Activated CD4-positive, alpha-beta T cell treated with anti-CD3 and anti-CD28 coated beads for 1 hour (primary cell): ENCODE results near the gene RALGDS.
"Not testable (repeated sequence)": the region's sequence is repeated elsewhere in the genome, so short reads cannot be mapped to it uniquely, and the experiment has no call there.

ENCODE experiments used
- DNase-seq: peaks from one replicate; pipeline ENCODE4 v3.0.0-alpha.2; 2020

Gene RALGDS

GRCh38 chr9:133103987-133104505 lies 17.0 kb downstream of the RALGDS start:
- DNase-seq: no peak

GRCh38 chr9:133103183-133103986 lies 17.7 kb downstream of the RALGDS start:
- DNase-seq: peak; percentile 40

DNA sequence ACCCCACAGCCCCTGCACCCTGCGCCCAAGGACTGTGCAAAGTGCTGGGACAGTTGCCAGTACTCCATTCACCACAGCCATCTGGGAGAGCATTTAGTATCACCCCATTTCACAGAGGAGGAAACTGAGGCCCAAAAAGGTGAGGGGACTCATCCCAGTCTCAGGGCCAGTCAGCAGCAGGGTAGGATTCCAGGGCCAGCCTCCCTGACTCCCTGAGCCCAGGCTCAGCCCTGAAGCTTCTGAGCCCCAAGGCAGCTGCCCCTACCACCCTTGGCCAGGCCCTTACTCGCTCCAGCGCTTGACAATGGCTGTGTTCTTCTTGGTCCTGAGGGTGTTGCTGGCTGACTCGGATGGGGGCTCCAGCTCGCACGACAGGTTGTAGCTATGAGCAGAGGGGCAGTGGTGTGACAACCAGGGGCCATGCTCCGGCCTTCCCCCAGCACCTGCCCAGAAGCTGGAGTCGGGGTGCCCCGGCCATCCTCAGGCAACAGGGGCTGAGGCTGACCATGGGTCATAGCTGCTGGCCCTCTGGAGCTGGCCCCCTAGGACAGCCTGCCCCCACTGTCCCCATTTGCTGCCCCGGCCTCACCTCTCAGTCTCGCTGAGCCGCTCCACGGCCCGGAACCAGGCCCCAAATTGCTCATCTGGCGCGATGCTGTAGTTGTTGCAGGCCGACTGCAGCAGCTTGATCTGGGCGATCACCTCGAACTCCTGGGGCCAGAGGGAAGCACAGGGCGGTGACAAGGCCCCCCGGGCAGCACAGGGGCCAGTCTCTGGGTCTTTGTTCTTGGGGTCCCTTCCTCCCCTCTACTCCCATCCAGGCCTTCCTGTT lies 18.6 kb downstream of the RALGDS start:
- no peak for DNase-seq

GRCh38 chr9:133101356-133102189 lies 19.5 kb downstream of the RALGDS start:
- no peak for DNase-seq

DNA sequence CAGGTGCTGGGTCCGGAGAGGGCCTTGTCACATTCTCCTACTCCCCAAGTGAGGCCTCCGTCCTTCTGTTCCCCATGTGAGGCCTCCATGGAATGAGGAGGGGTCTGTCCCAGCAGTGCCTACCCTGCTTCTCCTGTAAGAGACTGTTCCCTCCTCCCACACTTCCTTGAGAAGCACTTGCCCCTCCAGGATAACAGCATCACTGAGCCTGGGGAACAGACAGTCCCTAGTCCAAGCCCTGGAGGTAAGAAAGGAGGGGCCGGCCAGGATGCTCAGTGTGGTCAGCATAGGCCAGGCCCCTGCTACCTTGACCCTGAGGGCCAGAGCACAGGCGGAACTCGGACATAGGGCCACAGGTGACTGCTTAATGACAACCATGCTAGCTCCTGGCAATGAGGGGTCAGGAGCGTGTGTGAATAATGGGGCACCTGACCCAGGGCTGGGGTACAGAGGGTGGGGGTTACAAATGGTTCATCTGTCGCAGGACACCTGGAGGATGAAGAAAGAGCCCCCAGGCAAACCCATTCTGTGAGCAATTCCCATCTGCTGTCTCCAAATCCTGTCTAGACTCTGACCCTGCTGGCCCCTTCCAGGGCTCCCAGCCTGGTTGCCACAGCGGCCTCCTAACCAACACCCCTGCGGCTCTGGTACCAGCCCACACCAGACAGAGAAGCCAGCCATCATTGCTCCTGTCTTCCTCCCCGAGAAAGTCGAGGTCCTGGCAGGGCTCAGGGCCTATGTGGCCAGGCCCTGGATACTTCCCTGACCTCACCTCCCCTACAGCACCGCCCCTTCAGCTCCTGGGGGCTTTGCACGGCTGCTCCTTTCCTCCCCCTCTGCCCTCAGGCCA lies 20.3 kb downstream of the RALGDS start:
- DNase-seq: no peak

DNA sequence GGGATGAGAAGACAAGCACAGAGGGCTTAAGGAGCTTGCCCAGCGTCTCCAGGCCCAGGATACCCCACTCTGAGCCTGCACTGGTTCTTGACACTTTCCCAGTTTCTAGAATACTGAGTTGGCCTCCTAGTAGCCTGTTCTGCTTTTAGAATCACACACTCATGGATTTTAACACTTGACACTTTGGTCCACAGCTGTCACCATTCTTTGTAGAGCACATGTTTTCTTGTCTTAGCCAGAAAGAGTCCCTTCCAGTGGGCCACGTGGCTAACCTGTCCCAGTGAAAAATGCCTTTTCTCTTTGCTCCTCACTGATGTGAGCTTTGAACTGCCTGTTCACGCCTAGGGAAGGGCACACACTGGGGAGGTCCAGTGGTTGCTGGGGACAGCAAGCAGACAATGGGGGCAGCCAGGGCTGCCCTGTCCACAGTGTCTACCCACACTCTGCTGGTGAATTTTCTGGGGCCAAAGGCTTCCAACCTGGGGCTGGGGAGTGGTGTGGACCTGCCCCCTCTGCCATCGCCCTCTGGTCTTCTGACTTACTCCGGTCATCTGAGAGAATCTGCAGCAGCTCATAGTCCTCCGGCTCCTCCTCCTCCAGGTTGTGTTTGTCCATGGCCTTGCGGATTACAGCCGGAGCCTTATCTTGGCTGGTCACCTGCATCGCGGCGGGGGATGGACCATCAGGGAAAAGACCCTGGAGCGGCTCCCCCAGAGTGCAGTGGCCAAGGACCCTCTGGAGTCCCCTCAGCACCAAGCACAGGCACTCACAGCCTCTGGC lies 21.1 kb downstream of the RALGDS start:
- DNase-seq: no peak

- DNase-seq: no peak
Observed at GRCh38 chr9:133098871-133099270, 22.2 kb downstream of the RALGDS start.

GRCh38 chr9:133098104-133098754 lies 22.8 kb downstream of the RALGDS start:
- no peak for DNase-seq

GRCh38 chr9:133094842-133095393 lies 26.1 kb downstream of the RALGDS start:
- no peak for DNase-seq

GRCh38 chr9:133094351-133094750 lies 26.7 kb downstream of the RALGDS start:
- DNase-seq: not testable (repeated sequence)

DNA sequence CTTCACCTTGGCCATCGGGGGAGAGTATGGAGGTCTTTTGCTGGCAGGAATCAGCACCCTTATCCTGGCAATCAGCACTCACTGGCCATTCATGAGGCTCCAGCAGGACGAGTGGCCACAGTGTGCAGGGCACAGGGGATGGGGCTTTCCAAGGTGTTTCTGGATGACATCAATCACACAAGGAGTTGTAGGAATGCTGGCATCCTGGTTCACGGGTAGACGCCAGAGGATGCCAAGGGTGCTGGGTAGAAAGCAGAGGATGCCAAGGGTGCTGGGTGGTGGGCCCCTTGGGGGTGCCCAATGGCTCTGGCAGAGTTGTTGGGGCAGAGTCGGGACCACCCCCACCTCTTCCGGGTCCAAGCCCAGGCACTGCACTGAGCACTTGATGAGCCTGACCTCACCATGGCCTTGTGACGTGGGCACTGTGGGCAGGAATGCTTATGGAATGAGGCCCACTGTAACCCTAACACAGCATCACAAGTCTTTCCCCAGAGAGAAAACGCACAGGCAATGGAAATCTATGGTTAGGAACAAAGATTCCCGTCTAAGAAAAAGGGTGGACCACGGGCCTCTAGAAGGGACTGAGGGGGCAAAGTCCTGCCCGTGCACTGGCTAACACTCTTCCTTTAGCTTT lies 30.2 kb downstream of the RALGDS start:
- no peak for DNase-seq

DNA sequence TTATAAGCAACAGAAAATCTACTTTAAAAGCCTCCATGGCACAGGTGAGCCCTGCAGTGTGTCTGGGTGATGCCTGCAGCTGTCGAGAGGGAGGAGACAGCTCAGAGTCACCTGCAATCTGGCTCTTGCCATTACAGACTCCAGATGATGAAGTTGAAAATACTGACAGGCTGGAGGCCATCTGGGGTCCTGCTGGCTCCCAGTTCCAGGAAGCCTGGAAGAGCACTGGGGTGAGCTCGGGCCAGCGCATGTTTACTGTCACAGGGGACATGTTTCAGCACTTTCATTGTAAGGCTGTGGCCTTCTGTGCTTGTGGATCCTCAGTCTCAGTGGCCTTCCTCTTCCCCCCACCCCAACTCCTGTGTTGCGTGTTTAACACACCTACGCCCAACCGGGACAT lies 30.9 kb downstream of the RALGDS start:
- no peak for DNase-seq

- DNase-seq: no peak
Observed at GRCh38 chr9:133089271-133089671, 31.8 kb downstream of the RALGDS start.

DNA sequence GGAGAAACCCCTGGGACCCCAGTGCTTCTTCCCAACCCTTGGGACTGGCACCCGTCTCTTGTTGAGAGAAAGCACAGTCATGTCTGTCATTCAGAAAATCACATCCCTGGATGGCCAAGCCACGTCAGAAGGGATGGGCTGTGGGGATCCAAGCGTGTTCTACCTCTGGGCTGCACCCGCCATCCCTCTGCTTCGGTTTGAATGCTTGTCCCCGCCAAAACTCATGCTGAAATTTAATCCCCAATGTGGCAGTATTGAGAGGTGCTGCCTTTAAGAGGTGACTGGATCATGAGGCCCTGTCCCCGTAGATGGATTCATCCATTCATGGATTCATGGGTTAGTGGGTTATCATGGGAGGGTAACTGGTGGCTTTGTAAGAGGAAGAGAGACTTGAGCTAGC lies 32.3 kb downstream of the RALGDS start:
- DNase-seq: no peak

DNA sequence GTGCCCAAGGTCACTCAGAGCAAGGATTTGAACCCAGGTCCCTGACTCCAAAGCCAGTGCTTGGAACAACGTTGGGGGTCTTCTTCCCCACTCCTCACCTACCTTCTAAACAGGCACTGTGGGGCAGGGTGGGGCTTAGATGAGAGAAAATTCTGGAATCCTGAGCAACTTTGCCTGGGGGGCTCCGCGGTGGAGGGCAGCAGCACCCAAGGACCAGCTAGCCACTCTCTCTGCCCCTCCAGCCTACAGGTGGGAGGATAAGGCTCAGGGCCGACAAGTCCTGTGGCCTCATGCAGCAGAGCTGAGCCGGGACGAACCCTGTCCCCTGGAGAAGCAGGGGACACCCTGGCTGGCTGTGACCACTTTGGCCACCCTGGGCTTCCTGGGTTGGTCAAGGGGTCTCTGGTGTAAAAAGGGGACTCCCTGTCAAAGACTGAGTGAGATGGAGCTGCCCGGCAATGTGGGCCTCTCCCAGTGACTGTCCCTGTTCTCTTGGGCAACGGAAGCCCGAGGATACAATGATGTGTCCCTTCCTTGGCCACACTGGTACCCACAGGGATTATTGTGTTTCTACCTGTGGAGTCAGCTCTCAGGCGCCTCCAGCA lies 32.8 kb downstream of the RALGDS start:
- DNase-seq: no peak

DNA sequence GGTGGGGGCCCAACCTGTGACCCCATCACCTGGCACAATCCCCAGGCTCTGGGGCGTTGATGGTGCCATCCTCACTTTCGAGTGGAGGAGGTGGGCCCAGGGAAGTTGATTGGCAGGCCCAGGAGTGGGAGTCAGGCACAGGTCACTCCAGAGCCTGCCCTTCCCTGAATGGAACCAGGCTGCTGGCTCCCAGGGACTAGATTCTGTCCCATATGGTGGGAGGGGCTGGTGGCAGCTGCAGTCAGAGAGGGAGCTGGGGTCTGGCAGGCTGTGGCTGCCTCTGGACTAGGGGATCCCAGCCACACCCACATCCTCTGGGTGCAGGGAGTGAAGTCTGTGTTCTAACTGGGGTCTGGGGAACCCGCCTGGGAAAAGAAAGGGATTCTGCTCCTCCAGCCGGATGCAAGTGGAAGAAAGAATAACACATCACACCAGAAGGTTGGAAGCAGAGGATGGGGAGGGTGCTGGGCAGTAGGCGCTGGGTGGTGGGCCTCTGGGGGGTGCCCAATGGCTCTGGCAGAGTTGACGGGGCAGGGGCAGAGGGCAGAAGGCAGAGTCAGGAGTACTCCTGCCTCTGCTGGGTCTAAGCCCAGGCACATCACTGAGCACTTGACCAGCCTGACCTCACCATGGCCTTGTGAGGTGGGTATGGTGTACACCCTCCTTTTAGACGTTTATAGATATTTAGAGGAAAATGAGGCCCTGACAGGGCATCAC lies 33.5 kb downstream of the RALGDS start:
- no peak for DNase-seq

GRCh38 chr9:133086894-133087293 lies 34.1 kb downstream of the RALGDS start:
- DNase-seq: no peak

DNA sequence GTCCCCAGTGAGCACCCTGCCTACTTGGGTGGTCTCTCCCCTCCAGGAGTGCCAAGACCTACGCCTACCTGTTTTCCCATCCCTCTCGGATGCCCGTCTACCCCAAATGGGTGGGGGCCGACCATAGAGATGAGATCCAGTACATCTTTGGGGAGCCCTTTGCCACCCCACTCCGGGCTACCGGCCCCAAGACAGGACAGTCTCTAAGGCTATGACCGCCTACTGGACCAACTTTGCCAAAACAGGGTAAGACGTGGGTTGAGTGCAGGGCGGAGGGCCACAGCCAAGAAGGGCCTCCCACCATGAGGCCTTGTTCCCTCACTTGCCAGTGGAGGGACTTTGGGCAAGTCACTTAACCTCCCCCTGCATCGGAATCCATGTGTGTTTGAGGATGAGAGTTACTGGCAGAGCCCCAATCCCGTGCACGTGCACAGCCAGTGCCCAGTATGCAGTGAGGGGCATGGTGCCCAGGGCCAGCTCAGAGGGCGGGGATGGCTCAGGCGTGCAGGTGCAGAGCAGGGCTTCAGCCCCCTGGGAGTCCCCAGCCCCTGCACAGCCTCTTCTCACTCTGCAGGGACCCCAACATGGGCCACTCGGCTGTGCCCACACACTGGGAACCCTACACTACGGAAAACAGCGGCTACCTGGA lies 34.7 kb downstream of the RALGDS start:
- not testable (repeated sequence) for DNase-seq
